IMR-90 (cell line): ENCODE data around the gene INTS3.

Experiments
- BHLHE40 ChIP-seq: fragments of 150-350 bp; IDR thresholded peaks from 2 replicates; pipeline ENCODE4 v1.6.1; 2016; ENCODE audit warnings: mild to moderate bottlenecking, low read depth, low read length
- MXI1 ChIP-seq: IDR thresholded peaks from 2 replicates; pipeline ENCODE4 v1.6.1; 2012; ENCODE audit warnings: low read depth, mild to moderate bottlenecking, low read length, moderate library complexity, borderline replicate concordance
- POLR2A ChIP-seq: IDR thresholded peaks from 2 replicates; pipeline ENCODE4 v1.6.1; 2012; ENCODE audit warnings: mild to moderate bottlenecking, low read depth, low read length
- RAD21 ChIP-seq: IDR thresholded peaks from 2 replicates; pipeline ENCODE4 v1.6.1; 2012; ENCODE audit warnings: low read length, improper control_type of control experiment
- USF2 ChIP-seq: fragments of 150-350 bp; IDR thresholded peaks from 2 replicates; pipeline ENCODE4 v1.6.1; 2017; ENCODE audit warnings: mild to moderate bottlenecking, antibody characterized with exemption, low read length, low read depth
- TF ChIP-seq, protein P1 (sequence below): conservative IDR thresholded peaks from 2 replicates; pipeline ENCODE4 v1.5.1; 2012; ENCODE audit warnings: mild to moderate bottlenecking, low read depth, low read length, improper control_type of control experiment

DNA sequence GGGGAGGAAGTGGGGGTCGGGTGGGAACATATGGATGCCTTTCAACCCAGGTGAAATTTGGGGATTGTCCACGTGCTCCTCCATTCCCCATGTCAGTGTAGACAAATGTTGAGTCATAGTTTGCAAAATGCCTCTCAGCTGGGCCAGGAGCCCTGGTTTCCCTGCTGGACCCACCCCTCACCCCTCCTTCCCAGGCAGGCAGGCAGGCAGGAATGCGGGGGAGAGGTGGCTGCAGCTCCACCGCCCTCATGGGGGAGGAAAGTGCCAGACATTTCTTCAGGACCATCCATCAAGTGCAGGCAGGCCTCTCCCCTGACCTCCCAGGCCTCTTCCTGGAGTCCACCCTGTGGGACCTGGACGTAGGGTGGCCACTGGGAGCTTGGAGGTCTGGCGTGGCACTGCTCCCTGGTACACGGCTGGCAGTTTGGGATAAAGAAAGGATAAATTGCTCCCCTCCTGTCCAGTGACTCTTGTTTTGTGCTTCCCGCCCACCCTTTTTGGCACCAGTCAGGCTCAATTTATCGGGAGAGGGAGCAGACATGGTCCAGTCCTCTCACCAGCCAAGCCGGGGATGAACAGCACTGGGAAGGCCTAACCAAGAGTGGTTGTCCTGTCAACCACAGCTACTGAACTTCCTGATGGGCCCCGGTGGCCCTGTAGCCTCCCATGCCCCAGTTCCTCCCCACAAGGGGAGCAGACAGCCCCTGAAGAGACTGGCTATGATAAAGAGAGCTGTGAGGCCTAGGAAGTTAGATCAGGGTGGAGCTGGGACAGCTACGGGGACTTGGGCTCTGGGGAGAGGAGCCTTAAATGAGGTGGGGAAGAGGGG is 30.4 kb upstream of the INTS3 start:
- TF ChIP-seq POLR2A, result no peak
- TF ChIP-seq, protein P1, sequence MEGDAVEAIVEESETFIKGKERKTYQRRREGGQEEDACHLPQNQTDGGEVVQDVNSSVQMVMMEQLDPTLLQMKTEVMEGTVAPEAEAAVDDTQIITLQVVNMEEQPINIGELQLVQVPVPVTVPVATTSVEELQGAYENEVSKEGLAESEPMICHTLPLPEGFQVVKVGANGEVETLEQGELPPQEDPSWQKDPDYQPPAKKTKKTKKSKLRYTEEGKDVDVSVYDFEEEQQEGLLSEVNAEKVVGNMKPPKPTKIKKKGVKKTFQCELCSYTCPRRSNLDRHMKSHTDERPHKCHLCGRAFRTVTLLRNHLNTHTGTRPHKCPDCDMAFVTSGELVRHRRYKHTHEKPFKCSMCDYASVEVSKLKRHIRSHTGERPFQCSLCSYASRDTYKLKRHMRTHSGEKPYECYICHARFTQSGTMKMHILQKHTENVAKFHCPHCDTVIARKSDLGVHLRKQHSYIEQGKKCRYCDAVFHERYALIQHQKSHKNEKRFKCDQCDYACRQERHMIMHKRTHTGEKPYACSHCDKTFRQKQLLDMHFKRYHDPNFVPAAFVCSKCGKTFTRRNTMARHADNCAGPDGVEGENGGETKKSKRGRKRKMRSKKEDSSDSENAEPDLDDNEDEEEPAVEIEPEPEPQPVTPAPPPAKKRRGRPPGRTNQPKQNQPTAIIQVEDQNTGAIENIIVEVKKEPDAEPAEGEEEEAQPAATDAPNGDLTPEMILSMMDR, result no peak
- no peak for TF ChIP-seq BHLHE40
- TF ChIP-seq RAD21, result no peak
- no peak for TF ChIP-seq USF2
- no peak for TF ChIP-seq MXI1
